NCI-H524 (cell line): ENCODE measurements around the gene GSTM2.
A peak's percentile ranks its signal among the peaks of the same experiment; 100 is the strongest.

ENCODE experiments used
- DNase-seq, 2 experiments: peaks; one replicate each; lab custom pipeline; 2025; lab: John Stamatoyannopoulos, UW

GSTM2 gene

DNA sequence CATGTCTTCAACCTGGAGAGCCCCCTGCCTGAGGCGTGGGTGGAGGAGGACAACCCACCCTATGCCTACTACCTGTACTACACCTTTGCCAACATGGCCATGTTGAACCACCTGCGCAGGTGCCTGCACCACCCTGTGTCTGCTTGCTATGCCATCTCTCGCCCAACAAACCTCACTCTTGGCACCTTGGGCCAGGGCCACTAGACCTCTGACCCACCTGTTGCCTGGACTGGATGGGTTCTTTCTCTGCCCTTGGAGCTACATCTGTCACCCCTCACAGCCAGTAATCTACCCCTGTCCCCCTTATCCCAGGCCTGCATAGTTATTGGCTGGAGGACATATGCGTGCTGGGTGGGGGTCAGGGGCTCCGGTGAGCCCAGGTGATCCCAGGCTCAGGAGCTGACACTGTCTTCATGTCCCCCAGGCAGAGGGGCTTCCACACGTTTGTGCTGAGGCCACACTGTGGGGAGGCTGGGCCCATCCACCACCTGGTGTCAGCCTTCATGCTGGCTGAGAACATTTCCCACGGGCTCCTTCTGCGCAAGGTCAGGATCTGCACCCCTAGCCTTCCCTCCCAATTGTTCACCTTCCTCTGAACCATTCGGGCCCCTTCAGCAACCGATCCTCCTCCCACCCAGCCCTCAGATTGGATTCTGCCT, 38.4 kb upstream of the GSTM2 start:
- DNase-seq: no peak

DNA sequence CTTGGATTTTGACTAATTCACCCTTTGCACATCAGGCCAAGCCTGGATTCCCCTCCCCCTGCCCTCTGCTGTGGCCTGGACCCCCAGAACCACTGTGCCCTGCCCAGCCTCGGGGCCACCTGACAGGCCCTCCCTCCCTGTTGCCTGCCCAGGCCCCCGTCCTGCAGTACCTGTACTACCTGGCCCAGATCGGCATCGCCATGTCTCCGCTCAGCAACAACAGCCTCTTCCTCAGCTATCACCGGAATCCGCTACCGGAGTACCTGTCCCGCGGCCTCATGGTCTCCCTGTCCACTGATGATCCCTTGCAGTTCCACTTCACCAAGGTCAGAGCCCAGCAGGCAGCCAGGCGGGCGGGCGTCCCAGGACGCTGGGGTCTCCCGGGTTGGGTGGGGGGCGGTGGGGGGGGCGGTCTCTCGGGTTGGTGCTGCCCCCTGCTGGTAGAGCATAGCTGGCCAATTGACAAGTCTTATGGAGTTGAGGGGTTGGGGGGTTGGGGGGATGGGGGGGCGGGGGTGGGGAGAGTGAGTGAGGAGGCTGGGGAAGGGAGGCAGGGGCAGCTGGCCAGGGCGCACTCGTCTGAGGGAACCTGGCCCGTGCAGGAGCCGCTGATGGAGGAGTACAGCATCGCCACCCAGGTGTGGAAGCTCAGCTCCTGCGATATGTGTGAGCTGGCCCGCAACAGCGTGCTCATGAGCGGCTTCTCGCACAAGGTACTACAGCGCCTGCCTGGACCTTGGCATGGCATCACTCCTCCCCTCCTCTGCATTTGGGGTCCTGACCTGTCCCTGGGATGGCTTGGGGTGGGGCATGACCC, 37.6 kb upstream of the GSTM2 start:
- DNase-seq: no peak

DNA sequence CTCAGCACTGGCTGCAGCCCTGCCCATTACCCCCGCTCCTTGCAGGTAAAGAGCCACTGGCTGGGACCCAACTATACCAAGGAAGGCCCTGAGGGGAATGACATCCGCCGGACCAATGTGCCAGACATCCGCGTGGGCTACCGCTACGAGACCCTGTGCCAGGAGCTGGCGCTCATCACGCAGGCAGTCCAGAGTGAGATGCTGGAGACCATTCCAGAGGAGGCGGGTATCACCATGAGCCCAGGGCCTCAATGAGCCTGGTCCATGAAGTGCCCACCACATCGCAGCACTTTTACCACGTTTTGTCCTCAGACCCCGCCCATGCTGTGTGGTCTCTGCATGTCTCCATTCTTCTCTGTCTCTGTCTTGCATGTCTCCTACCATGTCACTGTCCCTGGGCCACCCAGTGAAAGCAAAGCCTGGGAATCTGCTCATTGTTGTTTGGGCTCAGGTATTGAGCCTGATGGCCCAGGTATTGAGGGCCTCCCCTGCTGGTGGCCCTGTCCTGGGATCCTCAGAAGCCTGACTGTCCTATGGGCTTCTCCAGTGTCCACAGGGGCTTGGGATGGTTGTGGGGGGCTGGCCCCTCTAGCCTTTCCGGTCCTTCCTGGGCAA, 36.9 kb upstream of the GSTM2 start:
- no peak for DNase-seq

DNA sequence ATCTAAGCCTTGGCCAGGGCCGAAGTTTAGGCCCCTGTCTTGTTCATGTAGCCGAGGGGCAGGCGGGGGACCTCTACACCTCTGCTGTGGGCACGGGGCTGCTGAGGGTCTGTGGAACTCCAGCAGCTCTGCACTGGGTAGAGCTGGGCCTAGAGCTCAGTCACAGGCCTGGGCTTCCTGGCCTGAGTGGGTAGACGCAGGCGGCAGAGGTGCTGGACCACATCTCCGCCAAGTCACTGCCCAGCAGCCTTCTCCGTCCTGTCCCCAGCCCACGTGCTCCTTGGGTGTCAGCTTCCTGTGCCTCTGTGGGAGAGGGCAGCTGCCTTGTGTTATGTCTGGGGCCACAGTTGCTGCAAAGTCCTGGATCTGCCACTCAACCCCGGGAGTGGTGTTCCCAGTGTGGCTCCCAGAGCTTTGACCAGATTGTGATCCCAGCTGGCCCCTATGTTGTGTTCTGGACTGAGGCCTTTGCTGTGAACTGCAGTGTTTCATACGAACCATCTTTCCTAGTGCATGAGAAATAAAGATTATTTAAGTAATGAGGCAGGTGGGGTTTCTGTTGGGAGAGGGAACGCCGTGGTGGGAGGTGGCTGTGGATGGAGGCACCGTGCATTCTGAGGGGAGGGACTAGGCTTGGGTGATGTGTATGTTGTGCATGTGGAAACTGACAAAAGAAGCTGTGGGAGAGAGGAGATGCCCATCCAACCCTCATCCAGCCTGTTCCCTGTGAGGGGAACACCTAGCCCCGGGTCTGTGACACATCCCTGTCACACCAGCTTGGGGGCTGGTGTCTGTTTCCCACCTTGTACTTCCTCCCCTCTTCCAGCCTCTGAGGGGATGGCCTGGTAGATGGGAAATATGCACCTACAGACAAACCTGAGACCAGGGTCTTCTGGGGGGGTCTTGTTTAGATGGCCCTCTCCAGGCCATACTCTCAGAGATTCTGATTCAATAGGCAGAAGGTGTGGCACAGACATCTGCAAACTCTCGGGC, 36.0 kb upstream of the GSTM2 start:
- DNase-seq: no peak

DNA sequence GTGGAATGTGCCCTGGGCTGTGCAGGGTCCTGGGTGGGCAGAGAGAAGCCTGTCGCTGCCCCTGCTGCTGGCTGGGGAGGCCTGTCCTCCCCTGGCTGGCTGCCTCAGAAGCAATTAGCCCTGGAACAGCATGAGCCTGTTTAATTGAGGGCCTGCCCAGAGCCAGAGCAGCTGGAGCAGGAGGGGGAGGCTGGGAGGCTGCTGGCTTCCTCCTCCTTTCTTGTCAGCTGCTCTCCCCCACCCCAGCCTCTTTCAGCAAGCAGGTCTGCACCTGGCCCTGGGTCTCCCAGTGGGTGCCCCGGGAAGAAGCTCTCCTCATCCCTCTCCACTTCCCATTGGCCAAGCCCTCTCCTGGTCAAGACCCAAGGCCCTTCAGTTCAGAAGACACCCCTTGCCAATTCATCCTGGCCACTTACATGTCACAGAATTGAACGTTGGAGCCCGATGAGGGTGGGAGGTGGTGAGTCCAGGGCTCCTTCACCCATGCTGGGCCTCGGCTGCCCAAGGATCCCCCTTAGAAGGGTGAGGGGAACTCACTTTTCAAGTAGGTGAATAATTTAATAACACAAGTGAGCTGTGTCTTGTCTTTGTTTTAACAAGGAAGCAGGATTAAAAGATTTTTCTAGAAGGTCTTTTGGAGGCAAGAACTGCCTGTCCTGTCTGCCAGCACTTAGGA, 35.0 kb upstream of the GSTM2 start:
- DNase-seq: peak; percentile 44 to 69

DNA sequence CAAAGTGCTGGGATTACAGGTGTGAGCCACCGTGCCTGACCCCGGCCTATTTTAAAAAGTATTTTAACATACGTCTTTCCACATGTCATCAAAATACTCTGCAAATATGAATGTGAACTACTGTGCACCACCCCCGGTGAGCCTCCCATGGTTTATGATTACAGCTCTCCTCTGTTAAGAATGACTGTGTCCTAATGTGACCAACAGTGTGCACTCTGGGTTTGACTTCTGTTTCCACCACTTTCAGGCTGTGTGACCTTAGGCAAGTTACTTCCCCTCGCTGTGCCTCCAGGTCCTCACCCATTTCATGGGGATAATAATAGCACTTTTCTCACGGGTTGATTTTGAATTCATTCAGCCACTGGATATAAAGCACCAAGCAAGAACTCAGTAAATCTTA, 33.6 kb upstream of the GSTM2 start:
- DNase-seq: no peak

DNA sequence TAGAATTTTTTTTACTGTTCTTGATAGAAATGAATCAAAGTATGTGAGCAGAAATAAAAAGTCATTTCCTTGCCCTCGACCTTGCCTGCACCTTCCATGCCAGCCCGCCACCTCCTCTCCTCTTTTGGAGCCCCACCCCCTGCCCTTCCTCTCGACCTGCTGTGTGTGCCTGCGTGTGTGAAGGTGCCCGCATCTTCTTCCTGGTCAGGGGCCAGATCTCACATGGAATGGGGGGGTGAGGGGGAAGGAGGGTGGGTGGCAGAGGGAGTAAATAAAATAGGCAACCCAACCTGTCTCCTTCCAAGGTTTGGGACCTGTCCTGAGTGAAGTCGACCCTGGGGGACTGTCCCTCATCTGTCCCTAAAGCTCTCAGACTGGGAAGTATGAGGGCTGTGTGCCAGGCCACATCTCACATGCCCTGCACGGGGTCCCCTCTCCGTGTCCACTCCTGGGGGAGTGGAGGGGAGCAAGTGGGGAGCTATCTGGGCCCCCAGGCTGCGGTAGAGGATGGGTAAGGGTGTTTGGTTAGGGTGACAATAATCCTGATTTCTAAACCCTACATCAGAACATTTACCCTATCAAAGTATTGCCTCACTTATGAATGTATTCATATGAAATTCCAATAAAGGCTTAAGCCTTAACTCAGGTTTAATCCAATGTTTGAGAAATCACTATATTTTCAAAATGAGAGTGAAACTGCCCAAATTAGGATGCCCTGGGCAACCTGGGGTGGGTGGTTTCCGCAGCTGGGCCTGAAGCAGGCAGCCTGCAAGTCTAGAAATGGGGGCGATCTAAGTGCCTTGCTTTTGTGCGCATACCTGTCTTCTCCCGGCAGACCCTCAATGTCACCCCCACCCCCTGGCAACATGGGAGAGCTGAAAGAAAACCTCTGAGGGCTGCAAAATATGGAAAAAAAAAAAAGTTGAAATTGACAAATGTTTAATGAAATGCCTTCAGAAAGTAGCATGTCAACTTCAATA, 32.8 kb upstream of the GSTM2 start:
- no peak for DNase-seq

DNA sequence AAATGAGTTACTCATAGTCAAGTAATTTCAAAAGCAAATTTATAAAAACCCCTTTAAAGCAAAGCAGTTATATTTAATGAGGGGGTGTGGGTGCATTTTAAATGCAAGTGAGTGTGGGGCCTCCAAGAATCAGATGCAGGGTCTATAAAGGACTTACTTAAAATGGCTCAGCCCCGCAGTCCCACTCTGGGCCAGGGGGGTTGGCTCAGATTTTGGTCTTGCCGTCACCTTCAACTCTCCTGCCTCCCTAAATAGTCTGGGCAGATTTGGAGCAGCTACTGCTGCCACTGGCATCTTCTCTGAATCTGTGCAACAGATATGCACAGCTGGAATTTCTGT, 32.0 kb upstream of the GSTM2 start:
- DNase-seq: no peak

DNA sequence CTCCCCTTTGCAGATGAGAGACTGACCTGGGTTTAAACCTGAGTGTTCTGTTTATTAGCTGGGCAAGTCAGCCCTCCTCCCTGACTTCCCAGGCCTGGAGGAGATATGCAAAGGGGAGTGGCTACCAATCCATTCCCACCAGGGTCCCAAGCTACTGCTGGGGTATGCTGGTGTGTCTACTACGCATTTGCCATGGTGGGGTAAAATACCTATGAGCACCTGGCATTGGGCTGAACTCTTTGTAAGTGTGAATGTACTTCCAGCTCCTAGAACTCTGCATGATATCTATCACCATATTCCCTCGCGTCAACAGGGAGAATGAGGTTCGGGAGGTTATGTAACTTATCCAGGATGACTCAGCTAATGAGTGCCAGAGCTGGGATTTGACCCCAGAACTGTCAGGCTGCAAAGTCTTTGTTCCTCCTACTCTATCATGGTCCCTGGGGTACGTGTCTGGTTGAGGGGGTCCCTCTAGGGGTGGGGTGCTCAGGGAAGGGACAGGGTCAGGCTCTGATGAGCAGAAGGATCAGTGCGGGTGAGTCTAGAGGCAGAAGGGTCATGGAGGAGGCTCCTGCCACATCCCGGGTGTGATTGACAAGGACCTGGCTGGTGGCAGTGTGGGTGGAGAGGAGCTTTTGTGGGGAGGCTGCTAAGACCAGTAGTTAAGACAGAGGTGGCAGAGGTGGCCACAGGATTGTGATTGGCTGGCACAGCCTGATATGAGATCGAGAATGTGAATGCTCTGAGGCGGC, 31.5 kb upstream of the GSTM2 start:
- no peak for DNase-seq

DNA sequence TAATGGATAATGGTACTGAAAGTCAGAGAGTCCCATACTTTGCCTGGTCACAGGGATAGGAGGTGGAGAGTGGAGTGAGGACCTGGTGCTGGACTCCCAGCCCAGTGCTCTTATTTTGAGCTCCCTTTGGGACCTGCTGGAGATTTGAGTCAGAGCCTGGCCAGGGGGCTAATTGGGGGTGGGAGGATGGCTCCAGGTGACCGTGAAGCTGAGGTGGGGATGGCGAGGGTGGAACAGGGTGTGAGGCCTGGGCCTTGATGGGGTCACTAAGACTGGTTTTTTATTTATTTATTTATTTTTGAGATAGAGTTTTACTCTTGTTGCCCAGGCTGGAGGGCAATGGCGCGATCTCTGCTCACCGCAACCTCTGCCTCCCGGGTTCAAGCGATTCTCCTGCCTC, 30.4 kb upstream of the GSTM2 start:
- no peak for DNase-seq

DNA sequence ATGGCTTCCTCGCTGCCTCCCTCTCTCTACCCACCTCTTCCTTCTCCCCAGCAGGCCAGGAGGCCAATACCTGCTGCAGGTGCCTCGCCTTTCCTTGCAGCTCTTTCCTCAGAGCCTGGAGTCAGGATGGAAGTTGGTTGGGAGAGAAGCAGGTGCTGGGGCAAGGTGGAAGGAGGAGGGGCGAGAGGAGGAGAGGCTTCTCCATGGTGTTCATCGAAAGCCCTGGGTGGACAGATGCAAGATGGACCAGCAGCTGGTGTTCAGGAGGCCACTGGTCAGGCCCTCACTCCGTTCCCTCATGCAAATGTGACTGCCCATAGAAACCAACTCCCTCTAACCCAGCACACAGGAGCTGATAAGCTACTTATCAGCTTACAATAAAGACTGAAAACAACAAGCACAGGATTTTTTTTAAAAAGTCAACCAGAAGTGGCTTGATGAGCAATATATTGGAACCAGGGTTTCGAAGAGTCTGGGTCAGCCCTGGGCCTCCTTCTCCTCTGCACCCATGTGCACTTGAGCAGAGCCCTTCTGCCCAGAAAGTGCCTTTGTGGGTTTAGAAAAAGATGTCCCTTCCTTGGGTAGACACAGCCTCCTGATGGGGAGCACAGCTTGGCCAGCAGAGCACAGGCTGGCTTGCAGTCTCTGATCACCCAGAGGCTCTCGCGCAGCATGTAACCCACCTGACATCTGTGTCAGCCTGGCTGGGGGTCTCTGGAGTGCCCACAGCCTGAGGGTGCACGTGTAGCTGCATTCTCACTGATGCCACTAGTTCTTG, 28.6 kb upstream of the GSTM2 start:
- DNase-seq: no peak

DNA sequence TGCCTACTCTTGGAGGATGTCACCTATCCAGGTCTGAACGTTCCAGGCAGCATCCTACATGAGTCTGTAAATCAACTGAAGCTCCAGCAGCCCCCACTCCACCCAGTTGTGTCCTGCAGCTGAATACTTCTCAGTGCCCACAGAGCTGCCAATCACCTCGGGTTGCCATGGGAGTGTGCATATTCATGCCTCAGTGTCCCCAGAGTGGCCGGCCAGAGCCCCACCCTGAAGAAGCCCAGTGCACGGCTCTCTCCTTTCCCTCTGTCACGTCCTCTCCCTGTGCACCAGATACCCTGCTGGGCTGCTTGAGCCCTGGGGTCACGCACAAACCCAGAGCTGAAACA, 28.0 kb upstream of the GSTM2 start:
- no peak for DNase-seq

DNA sequence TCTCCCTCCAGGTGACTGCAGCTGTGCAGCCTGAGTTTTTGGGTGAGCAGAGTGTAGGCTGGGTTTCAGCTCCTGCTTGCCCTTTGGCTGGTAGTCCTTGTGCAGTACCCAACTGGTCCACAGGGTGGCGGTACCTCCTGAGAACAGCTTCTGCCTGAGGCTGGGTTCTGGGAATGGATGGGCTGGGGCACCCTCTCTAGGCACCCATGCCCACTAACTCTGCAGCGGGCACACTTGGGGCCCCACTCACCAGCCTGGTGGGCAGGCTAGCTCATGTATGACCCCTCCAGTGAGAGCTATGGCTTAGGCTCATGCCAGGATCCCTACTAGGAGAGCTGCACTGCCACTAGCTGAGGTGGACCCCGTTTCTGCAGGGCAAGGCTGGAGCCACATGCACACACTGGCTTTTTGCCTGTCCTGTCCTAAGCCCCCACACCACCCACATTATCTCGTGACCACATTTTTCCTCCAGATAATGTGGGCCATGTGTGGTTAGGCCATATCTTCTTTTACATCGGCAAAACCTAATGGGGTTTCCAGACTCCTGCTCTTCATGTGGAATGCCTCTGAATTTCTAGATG, 27.5 kb upstream of the GSTM2 start:
- peak in 1 of 2 experiments; percentile 66 for DNase-seq

DNA sequence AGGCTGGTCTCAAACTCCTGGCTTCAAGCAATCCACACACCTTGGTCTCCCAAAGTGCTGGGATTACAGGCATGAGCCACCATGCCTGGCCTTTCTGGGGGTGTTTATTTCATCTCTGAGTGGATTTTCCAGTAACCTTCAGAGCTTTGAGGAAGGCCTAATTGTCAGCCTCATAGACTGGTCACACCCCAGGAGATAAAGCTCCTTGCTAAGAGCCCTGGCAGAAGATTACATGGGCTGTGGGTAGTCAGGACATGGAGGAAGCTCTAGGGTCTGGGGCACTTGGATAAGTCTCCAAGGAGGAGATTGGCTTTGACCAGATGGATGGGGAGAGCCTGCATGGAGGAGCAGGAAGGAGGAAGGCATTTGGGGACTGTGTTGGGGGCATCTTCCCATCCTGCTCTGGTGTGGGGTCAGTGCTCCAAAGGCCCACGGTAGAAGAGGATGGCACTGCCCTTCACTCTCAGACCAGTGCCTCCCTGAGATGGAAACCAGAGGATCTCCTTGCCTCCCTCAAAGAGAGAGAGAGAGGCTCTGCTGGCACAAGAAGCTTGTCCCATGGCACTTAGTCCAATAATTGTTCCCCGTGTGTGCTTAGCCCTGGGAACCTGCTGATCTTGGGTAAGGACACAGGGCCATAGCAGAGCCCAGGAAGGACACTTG, 26.6 kb upstream of the GSTM2 start:
- no peak for DNase-seq

DNA sequence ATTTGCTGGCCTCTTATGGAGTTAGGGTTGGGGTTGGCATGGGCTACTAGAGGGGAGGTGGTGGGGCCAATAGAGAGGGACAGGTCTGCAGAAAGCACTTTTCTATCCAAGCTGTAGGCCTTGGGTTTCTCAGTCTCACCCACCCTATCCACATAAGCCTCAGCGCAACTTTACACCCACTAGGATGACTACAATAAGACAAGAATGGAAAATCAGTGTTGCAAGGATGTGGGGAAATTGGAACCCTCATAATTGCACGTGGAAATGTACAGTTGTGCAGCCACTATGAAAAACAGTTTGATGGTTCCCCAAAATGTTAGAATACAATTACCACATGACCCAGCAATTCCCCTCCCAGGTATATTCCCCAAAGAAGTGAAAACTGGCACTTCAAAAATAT, 26.0 kb upstream of the GSTM2 start:
- DNase-seq: no peak

DNA sequence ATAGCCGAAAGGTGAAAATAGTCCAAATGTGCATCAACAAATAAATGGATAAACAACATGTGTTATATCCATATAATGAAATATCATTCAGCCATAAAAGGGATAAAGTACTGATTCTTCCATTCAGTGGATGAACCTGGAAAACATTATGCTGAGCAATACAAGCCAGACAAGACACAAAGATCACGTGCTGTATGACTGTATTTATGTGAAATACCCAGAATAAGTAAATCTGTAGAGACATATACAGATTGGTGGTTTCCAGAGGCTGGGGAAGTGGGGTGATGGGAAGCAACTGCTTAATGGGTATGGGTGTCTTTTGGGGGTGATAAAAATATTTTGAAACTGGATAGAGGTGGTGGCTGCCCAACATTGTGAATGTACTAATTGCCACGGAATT, 25.2 kb upstream of the GSTM2 start:
- DNase-seq: no peak

DNA sequence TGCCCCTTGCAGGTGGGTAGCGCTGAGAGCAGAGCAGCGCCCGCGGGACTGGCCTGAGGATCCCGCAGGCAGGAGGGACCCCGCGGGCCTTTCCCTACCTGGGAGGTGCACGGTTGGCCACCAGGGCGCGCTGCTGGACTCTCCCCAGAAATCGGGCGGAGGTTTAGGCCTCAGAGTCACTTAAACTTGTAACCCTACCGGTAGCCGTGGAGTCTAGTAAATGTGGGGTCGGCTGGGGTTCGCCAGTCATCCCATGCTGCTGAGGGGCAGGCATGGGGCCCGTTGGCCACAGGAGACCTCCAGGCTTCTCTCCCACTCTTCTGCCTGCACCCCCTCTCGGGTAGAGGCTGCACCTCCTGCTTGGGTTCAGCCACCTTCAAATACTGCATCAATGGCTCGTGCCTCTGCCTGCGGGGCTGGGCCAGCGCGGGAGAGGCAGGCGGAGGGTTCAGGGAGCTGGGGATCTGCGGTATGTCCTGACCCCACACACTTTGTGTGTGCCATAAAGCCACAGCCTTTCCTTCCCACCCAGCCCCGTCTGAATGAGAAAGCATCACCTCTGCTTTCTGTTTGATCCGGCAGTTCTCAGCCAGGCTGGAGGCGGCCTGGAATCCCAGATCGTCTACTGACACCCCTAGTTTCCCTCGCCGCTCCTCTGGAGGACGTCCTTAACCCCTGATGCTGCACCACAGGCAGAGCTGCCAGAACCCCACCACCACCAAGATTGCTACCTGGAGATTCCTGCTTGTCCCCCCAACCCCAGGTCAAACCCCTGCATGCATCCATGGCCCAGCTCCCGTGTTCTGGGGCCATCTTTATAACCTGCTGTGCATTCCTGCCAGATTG, 24.2 kb upstream of the GSTM2 start:
- peak; percentile 34 to 64 for DNase-seq
